Activated CD4-positive, alpha-beta T cell treated with anti-CD3 and anti-CD28 coated beads, Interleukin-2, amount 50 U/mL, for 48 hours (primary cell): Measurements from ENCODE around the gene MADD.
A peak's percentile ranks its signal among the peaks of the same experiment; 100 is the strongest.

ENCODE experiments used
- DNase-seq, 2 experiments: peaks; one replicate each; pipeline ENCODE4 v3.0.0-alpha.2; 2020

MADD gene

GRCh38 chr11:47253660-47254059 lies 16.3 kb upstream of the MADD start:
- DNase-seq: no peak

GRCh38 chr11:47254386-47254785 lies 15.5 kb upstream of the MADD start:
- DNase-seq: no peak

GRCh38 chr11:47256374-47256773 lies 13.6 kb upstream of the MADD start:
- DNase-seq: no peak

- DNase-seq: no peak
Observed at GRCh38 chr11:47257177-47257516, 12.8 kb upstream of the MADD start.

GRCh38 chr11:47257517-47258316 lies 12.2 kb upstream of the MADD start, which contains the start of gene NR1H3:
Gene NR1H3 (plus strand): TSS chr11:47257996. CDS start chr11:47259217, 1,221 bp downstream.
- DNase-seq: no peak

- no peak for DNase-seq
Observed at GRCh38 chr11:47258317-47258902, 11.5 kb upstream of the MADD start.

GRCh38 chr11:47259232-47259977 lies 10.5 kb upstream of the MADD start:
- peak; percentile 42 to 48 for DNase-seq

GRCh38 chr11:47260366-47260765 lies 9.6 kb upstream of the MADD start:
- no peak for DNase-seq

- DNase-seq: no peak
Observed at GRCh38 chr11:47261291-47261800, 8.6 kb upstream of the MADD start.

- no peak for DNase-seq
Observed at GRCh38 chr11:47264119-47264518, 5.8 kb upstream of the MADD start.

- no peak for DNase-seq
Observed at GRCh38 chr11:47264521-47264920, 5.4 kb upstream of the MADD start.

- DNase-seq: no peak
Observed at GRCh38 chr11:47267876-47268275, 2.1 kb upstream of the MADD start.

- no peak for DNase-seq
Observed at GRCh38 chr11:47268448-47269001, 1.4 kb upstream of the MADD start.

- DNase-seq: peak; percentile 84 to 87
Observed at GRCh38 chr11:47269002-47269828, 718 bp upstream of the MADD start.

GRCh38 chr11:47270331-47271271 lies 668 bp downstream of the MADD start:
- DNase-seq: peak; percentile 35 to 42

GRCh38 chr11:47271328-47271727 lies 1.4 kb downstream of the MADD start:
- no peak for DNase-seq

- DNase-seq: no peak
Observed at GRCh38 chr11:47271961-47272661, 2.2 kb downstream of the MADD start.

GRCh38 chr11:47272706-47273105 lies 2.8 kb downstream of the MADD start:
- no peak for DNase-seq

GRCh38 chr11:47274495-47275235 lies 4.7 kb downstream of the MADD start:
- no peak for DNase-seq

GRCh38 chr11:47276923-47277322 lies 7.0 kb downstream of the MADD start:
- DNase-seq: no peak
